DMS53 treated with DMSO at 0.1 percent for 48 hours (cell line): Measurements from ENCODE around the gene RNF183.
"Not testable (repeated sequence)": the region's sequence is repeated elsewhere in the genome, so short reads cannot be mapped to it uniquely, and the experiment has no call there.

Source experiments
- DNase-seq: peaks from one replicate; lab custom pipeline; 2025; ENCODE audit not compliant: unreplicated experiment; lab: John Stamatoyannopoulos, UW

Gene RNF183

GRCh38 chr9:113317777-113318176, 14.6 kb upstream of the RNF183 start:
- DNase-seq: no peak

- DNase-seq: no peak
Measured at GRCh38 chr9:113316030-113316429, 12.9 kb upstream of the RNF183 start.

- DNase-seq: no peak
Measured at GRCh38 chr9:113315231-113315630, 12.1 kb upstream of the RNF183 start.

- no peak for DNase-seq
Measured at GRCh38 chr9:113313261-113313660, 10.1 kb upstream of the RNF183 start.

- no peak for DNase-seq
Measured at GRCh38 chr9:113311961-113312360, 8.8 kb upstream of the RNF183 start.

- no peak for DNase-seq
Measured at GRCh38 chr9:113310538-113310937, 7.4 kb upstream of the RNF183 start.

- peak; percentile 10 for DNase-seq
Measured at GRCh38 chr9:113309204-113309813, 6.1 kb upstream of the RNF183 start.

- no peak for DNase-seq
Measured at GRCh38 chr9:113307396-113307975, 4.3 kb upstream of the RNF183 start.

- no peak for DNase-seq
Measured at GRCh38 chr9:113306566-113306965, 3.4 kb upstream of the RNF183 start.

- no peak for DNase-seq
Measured at GRCh38 chr9:113301548-113301947, 1.6 kb downstream of the RNF183 start.

GRCh38 chr9:113299800-113300292, 3.3 kb downstream of the RNF183 start:
- DNase-seq: peak; percentile 64

GRCh38 chr9:113298924-113299770, 4.0 kb downstream of the RNF183 start:
- DNase-seq: peak; percentile 53

- DNase-seq: no peak
Measured at GRCh38 chr9:113298311-113298710, 4.9 kb downstream of the RNF183 start.

- DNase-seq: no peak
Measured at GRCh38 chr9:113296796-113297558, 6.2 kb downstream of the RNF183 start.

- DNase-seq: not testable (repeated sequence)
Measured at GRCh38 chr9:113296247-113296646, 6.9 kb downstream of the RNF183 start.

- no peak for DNase-seq
Measured at GRCh38 chr9:113293285-113293878, 9.8 kb downstream of the RNF183 start.

- no peak for DNase-seq
Measured at GRCh38 chr9:113290052-113290607, 13.0 kb downstream of the RNF183 start.

GRCh38 chr9:113289091-113289490, 14.1 kb downstream of the RNF183 start:
- DNase-seq: no peak

- DNase-seq: no peak
Measured at GRCh38 chr9:113281356-113281755, 21.8 kb downstream of the RNF183 start.

GRCh38 chr9:113278840-113279239, 24.3 kb downstream of the RNF183 start:
- DNase-seq: no peak
